ENCODE data around the gene PHLDA1.

The PHLDA1 gene

DNA sequence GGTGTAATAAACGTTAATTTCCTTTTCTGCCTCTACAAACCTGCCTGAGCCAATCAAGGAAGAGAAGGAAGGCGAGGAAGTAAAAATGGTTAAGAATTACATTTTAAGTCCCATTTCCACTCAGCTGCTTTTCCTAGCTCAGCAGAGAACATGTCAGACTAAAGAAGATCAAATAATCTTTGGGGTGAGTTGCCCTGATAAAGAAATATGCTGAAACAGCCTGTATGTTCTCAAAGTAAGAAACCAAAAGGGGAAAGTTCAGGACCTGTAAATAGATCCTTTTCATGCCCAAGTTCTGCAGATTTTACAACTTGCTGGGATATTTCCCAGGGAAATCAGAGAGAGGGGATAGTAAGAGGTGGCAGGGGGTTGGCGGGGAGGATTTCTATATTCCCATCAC lies 55.5 kb downstream of the PHLDA1 start:
- Histone ChIP-seq H3K4me3 (no peak overlapping the region), H3K27ac (peak overlapping the region in 1 of 2 donors; percentile 31)
- DNase-seq (ENCODE audit: low spot score) = no peak
- TF ChIP-seq, protein P1, sequence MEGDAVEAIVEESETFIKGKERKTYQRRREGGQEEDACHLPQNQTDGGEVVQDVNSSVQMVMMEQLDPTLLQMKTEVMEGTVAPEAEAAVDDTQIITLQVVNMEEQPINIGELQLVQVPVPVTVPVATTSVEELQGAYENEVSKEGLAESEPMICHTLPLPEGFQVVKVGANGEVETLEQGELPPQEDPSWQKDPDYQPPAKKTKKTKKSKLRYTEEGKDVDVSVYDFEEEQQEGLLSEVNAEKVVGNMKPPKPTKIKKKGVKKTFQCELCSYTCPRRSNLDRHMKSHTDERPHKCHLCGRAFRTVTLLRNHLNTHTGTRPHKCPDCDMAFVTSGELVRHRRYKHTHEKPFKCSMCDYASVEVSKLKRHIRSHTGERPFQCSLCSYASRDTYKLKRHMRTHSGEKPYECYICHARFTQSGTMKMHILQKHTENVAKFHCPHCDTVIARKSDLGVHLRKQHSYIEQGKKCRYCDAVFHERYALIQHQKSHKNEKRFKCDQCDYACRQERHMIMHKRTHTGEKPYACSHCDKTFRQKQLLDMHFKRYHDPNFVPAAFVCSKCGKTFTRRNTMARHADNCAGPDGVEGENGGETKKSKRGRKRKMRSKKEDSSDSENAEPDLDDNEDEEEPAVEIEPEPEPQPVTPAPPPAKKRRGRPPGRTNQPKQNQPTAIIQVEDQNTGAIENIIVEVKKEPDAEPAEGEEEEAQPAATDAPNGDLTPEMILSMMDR (IDR thresholded peaks at IDR 0.05) = no peak

DNA sequence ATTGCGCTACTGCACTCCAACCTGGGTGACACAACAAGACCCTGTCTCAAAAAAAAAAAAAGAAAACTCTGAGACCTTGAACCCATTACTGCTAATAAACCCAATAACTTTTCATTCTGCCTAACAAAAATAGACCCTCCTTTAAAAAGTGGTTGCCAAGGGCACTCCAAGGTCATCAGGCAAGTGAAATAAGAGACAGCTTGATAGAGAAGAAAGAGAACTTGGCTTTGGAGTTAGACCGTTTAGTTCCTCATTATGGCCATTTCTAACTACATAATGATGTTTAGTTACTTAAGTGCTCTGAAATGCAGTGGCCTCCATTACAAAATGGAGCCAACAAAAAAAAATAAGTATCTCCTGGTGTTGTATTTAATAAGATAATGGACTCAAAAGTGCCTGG lies 55.9 kb downstream of the PHLDA1 start:
- DNase-seq (ENCODE audit: low spot score) = no peak
- peak overlapping the region in 1 of 2 donors; percentile 31 for H3K27ac ChIP-seq
- no peak overlapping the region for H3K4me3 ChIP-seq
- TF ChIP-seq, protein P1 (IDR thresholded peaks at IDR 0.05) = no peak
